Kidney epithelial cell (primary cell): ENCODE measurements around the gene ETV7. TPM values are rescaled to one million over a fixed set of nuclear protein-coding genes. Genes with fewer than 3 reads are reported as not detected.

Source experiments
- DNase-seq: peaks from one replicate; pipeline ENCODE4 v3.0.0-alpha.2; 2010; ENCODE audit warnings: low read depth
- H3K27me3 ChIP-seq: 2 replicates; pipeline ENCODE4 v1.6.0; 2011; ENCODE audit warnings: low read length; ENCODE audit not compliant: control insufficient read depth, insufficient read depth
- H3K36me3 ChIP-seq: 2 replicates; pipeline ENCODE4 v1.5.1; 2011; ENCODE audit warnings: low read length; ENCODE audit not compliant: control insufficient read depth, insufficient read depth
- H3K4me3 ChIP-seq: 2 replicates; pipeline ENCODE4 v1.5.1; 2011; ENCODE audit warnings: low read depth, mild to moderate bottlenecking, control low read depth, low read length
- CTCF ChIP-seq: IDR thresholded peaks from 2 replicates; pipeline ENCODE4 v1.5.1; 2011; ENCODE audit warnings: mild to moderate bottlenecking, moderate library complexity, low read length, control low read depth, inconsistent platforms; ENCODE audit not compliant: insufficient read depth, poor library complexity, severe bottlenecking
- total RNA-seq: library from RNA; depleted of rRNA; stranded (reverse); fragments of >200 nt; gene quantifications from 2 replicates; pipeline ENCODE4 v1.2.3, GENCODE V29; 2015

The ETV7 gene
- total RNA-seq, 1 donor from 2014 or later, result 8.4 TPM

- no peak overlapping the region for H3K4me3 ChIP-seq
- H3K36me3 ChIP-seq, result no peaks in the 10 kb centered on the region
- TF ChIP-seq CTCF, result no peak
- peaks cover 12% of the 10 kb centered on the region for H3K27me3 ChIP-seq
- no peak for DNase-seq
Observed at GRCh38 chr6:36324715-36325114, 62.8 kb downstream of the ETV7 start.

GRCh38 chr6:36324191-36324590, 63.3 kb downstream of the ETV7 start:
- H3K27me3 ChIP-seq, result peaks cover 11% of the 10 kb centered on the region

GRCh38 chr6:36323062-36323461, 64.4 kb downstream of the ETV7 start:
- Histone ChIP-seq H3K36me3 (no peaks in the 10 kb centered on the region), H3K27me3 (peaks cover 8% of the 10 kb centered on the region), H3K4me3 (no peak overlapping the region)
- DNase-seq, result no peak
- no peak for TF ChIP-seq CTCF

More at GRCh38 chr6:36324191-36324590, 63.3 kb downstream of the ETV7 start:
- TF ChIP-seq CTCF, result no peak
- no peak for DNase-seq
- no peaks in the 10 kb centered on the region for H3K36me3 ChIP-seq
- no peak overlapping the region for H3K4me3 ChIP-seq

GRCh38 chr6:36322591-36322990, 64.9 kb downstream of the ETV7 start:
- H3K36me3 ChIP-seq, result no peaks in the 10 kb centered on the region
- peaks cover 8% of the 10 kb centered on the region for H3K27me3 ChIP-seq
- no peak for DNase-seq
- no peak overlapping the region for H3K4me3 ChIP-seq
- no peak for TF ChIP-seq CTCF

GRCh38 chr6:36320475-36320874, 67.0 kb downstream of the ETV7 start:
- no peak overlapping the region for H3K4me3 ChIP-seq
- peaks cover 7% of the 10 kb centered on the region for H3K27me3 ChIP-seq
- no peak for DNase-seq
- TF ChIP-seq CTCF, result no peak
- H3K36me3 ChIP-seq, result no peaks in the 10 kb centered on the region

GRCh38 chr6:36319821-36320220, 67.6 kb downstream of the ETV7 start:
- H3K27me3 ChIP-seq, result peaks cover 7% of the 10 kb centered on the region

More at GRCh38 chr6:36319821-36320220, 67.6 kb downstream of the ETV7 start:
- Histone ChIP-seq H3K36me3 (no peaks in the 10 kb centered on the region), H3K4me3 (no peak overlapping the region)
- no peak for TF ChIP-seq CTCF
- DNase-seq, result no peak
